ENCODE data around the gene INSC.
"Not testable (repeated sequence)": the region's sequence is repeated elsewhere in the genome, so short reads cannot be mapped to it uniquely, and the experiment has no call there.

The INSC gene

DNA sequence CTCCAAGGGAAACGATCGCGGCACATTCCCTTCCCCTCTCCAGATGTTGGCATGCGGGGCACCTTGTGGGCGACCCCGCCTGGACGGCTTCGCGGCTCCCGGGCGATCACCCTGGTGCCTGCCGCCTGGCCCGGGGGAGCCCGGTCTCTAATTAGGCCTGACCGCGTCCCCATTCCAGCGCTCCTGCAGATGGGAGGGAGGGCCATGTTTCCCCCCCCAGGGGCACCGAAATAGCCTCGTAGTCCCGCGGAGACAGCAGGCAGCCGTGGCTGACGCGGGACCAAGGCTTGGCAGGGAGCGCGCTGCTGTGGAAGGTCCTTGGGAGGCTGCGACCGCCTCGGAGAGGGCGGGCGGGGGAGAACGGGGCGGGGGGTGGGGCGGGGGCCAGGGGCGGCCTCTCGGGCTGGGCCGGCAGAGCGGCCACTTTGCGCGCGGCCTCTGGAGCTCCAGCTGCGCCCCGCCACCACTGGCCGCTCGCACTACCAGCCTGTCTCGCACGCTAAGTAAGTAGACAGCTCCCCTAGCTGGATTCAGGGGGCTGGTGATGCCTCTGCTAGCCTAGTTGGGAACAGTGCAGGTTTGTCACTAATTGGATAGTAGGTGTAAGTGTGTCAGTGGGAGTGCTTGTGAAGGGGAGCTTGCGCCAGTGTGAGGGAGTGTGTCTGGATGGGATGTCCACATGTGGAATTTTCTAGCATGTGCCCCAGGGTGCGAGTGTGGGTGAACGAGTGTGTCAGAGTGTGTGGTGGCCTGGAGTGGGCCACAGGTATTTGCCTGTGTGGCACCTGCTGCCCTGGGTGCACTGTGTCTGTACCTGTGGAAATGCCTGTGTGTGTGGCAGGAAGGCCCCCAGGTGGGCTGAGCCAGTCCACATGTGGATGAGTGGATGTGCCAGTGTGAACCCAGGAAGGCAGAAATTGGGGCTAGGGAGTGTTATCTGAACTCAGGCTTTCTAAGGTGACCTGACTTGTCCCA, at the start of gene INSC:
Gene INSC (plus strand): TSS at position 423 of the 975 bp plus-strand sequence. CDS start 34,252 bp downstream, outside the sequence.
- no peak for DNase-seq

GRCh38 chr11:15069751-15070150, 45.0 kb upstream of the INSC start:
- DNase-seq: not testable (repeated sequence)

- DNase-seq: no peak
These were observed 43.0 kb upstream of the INSC start for GRCh38 chr11:15071556-15072255.

DNA sequence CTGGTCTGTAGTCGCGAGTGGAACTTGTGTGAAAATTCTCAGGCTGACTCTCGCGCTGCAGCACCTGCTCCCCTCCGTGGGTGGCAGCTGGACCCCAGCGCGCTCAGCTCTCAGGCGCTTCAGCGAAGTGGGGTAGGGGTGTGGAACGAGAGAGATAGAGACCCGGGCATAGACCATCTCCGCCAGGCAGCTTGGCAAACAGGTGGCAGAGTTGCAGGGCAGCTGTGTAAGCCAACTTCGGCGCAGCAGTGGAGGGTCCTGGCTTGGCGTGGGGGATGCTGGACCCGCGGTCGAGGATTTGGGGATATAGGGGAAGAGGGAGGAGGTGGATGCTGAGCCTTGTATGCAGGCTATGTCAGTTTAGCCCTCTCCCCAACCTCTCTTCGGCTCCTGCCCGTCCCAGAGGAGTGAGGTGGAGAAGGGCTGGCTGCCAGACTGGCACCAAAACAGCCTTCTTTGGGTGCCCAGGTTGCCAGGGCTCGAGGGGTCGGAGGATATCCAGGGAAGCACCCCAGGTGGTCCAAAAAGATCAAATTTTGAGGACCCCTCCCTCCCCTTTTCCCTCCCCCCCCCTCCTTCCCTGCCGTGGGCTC, 42.1 kb upstream of the INSC start:
- DNase-seq: no peak

DNA sequence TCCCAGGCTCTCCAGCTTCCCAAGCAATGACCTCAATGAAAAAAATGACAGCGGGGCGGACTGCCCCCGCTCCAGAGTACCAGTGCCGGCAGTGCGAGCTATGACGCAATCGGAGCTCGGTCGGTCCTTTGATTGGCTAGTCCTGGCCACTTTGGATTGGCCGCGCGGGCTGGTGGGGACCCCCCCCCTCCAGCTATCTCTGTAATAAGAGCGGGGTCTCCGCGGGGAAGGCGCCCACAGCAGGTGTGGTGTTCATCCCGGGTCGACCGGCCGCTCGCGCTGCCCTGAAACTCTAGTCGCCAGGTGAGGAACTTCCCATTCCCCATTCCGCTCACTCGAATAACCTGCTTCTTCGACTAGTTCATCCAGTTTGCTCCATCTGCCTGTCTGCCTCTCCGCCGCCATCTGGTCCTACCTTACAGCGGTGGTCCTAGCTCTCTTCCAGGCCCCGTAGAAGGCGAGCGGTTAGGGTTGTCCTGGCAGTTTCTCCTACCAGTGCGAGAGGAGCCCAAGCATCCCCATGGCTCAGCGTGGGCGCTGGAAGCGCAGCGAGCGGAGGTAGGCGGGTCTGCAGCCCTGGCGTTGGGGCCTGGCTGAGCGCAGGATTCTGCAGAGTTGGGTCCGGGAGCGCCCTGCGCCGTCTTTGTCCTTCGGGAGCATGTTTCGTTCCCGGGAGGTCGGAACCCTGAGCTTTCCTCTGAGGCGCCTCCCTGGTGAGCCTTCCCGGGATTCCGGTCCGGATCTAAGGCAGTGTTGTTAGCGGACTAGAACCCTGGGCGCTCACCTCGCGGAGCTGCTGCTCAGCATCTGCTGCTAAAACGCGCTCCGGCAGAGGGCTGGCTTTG, 41.1 kb upstream of the INSC start, which contains the start of gene CALCB:
Gene CALCB (plus strand): TSS at position 233 of the 845 bp plus-strand sequence. CDS start 1,126 bp downstream, outside the sequence.
- peak; percentile 71 for DNase-seq

- peak; percentile 96 for DNase-seq
These were observed 40.2 kb upstream of the INSC start for GRCh38 chr11:15074206-15075161.

- DNase-seq: no peak
These were observed 39.6 kb upstream of the INSC start for GRCh38 chr11:15075162-15075526.

- DNase-seq: no peak
These were observed 23.5 kb upstream of the INSC start for GRCh38 chr11:15091175-15091574.

DNA sequence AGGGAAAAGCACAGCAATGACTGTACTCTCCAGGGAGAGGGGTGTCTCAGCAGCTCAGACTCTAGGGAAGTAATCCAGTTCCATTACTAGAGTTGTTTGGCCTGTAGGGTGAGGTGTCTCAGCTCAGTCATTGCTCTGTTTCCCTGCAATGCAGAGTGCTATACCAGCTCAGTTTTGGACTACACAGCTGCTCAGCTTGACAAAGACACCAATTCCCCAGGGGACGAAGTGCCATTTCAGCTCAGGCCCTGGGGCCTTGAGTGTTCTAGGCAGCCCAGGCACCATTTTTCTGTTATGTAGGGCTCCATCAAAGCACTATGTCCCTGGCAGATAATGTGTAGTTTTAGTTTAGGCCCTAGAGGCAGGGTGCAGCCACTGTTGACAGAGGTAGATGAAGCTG, 23.1 kb upstream of the INSC start:
- no peak for DNase-seq

DNA sequence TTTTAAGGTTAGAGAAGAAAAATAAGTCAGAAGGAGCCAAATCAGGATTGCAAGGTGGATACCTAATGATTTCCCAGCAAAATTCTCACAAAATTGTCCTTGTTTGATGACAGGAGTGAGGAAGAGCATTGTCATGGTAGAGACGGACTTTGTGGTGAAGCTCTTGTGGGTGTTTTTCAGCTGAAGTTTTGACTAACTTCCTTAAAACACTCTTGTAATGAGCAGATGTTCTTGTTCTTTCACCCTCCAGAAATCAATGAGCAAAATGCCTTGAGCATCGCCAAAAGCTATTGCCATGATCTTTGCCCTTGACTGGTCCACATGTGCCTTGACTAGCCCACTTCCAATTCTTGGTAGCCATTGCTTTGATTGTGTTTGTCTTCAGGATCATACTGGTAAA, 21.3 kb upstream of the INSC start:
- no peak for DNase-seq

GRCh38 chr11:15095736-15096228, 18.9 kb upstream of the INSC start:
- no peak for DNase-seq

- DNase-seq: no peak
These were observed 17.3 kb upstream of the INSC start for GRCh38 chr11:15097411-15097810.

- no peak for DNase-seq
These were observed 15.5 kb upstream of the INSC start for GRCh38 chr11:15099267-15099666.

DNA sequence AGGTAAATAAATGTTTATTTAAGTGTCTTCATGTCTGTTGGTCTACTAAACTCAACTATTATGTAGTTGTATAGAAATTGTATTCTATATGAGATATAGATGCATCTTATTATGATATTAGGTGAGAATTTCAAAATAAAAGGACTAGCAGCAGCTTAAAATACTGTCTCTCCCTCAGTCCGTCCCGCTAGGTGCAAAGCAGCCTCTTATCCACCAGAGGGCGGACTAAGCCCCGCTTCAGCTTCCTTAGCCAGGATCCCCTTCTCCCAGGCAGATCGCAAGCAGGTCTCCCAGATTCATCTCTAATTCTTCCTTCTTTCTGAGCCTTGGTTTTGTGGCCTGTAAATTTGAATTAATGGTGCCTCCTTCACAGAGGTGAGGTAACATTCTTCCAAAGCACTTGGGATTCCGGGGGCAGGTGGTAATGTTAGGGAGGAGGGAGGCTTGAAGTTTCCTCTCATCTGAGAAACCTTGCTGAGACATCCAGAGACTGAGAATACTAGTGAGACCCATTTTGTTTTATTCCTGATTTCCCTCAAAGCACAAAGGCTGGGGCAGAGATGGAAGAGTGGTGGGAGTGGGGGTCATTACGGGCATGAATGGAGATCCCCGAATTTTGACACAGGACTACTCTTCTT, 13.5 kb upstream of the INSC start:
- peak; percentile 74 for DNase-seq

DNA sequence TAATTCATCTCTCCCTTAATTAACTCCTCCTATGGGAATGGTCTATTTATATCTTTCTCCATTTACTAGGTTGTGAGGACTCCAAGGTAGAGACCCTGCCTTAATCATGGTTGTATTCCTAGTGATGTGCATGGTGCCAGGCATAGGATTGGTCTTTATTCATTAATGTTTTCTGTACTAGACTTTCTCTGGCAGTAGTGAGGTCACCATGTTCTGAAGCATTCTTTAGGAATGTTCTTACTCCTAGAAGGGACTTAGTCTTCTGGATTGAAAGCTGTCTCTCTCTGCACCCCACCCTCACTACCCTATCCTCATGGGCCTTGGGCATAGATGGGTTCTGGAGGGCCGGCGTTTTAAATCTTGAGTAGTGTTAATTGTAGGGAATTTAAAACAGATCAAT, 10.6 kb upstream of the INSC start:
- no peak for DNase-seq

DNA sequence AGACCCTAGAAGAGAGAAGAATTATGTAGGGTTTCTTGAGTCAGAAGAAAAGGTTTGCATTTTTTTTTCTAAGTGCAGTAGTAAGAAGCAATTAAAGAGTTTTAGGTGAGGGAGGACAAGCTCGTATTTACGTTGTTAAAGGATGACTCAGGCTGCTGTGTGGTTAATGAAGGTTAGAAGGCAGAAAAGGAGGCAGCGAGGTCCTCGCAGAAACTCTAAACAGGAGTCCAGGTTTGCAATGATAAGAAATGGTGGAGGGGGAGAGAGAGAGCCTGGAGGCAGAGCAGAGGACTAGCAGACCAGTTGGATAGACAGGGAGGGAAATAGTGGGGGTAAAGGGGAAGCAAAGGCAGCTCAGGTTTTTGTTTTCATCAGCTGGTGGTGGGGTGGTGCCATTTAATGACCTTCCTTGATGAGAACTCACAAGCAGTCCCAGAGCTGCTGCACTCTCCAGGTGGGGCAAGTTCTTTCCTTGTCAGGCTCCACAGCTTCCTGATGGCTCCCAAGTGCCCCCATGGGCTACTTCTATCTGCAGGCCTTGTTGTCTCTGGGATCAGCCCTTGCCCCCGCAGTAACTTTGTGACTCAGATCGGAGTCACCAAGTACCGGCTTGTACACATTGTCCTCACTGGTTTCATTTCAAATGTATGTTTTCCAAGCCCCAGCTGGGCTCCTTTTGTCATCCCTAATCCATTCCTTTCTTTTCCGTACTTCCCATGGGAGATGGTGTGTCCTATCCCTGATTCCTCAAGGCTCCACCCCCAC, 8.3 kb upstream of the INSC start:
- no peak for DNase-seq

DNA sequence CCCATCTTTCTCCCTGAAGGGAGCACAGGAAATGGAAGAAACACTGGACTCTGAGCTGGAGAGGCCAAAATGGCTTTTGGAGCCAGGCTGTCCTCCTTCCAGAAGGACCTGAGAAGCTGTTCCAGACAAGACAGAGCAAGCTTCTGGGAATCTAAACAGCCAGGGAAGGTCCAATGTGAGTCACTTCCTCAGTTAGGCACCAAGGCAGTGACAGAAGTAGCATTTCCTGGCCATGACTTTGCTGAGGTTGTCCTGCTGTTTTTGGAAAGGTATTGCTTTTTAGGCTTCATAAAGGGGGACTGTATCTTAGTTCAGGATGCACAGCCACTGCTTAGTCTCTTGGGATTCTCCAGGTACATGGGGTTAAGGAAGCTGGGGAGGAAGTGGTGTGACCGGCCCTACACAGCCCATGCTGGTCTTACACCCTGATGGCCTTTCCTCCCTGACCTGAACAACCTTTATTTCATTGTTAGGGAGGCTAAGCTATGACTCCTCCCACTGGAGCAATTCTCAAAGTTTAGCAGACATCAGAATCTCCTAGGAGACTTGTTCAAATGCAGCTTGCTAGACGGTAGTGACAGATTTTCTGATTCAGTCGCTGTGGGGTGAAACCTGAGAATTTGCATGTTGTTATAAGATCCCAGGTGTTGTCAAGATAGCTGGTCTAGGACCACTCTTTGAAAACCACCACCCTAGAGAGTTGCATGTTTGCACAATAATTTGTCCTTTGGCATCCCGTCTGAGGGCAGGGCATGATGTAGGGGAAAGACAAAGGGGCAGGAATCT, 6.8 kb upstream of the INSC start:
- no peak for DNase-seq

GRCh38 chr11:15108592-15109130, 6.1 kb upstream of the INSC start:
- DNase-seq: no peak

DNA sequence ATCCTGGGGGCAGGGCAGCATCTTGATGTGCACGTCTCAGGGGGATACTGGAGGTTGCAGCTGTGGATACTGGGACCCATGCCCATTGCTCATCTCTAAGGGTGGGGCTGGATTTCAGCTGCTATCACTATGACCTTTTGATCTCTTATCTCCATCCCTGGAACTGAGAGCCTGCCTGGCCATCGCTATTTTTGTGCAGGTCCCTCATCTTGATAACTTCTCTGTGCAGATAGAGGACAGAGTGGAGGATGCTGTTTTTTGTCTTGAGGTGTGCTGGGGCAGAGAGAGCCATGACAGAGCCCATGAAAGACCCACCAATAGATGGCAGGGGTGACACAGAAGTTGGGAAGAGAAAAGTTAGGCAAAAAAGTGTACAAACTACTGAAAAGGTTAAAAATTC, 5.1 kb upstream of the INSC start:
- no peak for DNase-seq
